GM08714 (cell line): ENCODE measurements around the gene CHAD.
"Not testable (repeated sequence)": the region's sequence is repeated elsewhere in the genome, so short reads cannot be mapped to it uniquely, and the experiment has no call there.

Source experiments
- H3K4me3 ChIP-seq: fragments of 200-500 bp; sonication (Bioruptor generic); 2 replicates; pipeline ENCODE4 v1.5.1; 2014; ENCODE audit warnings: mild to moderate bottlenecking, low read length, inconsistent platforms
- ZNF274 ChIP-seq: IDR thresholded peaks from 2 replicates; pipeline ENCODE4 v1.6.1; 2012; ENCODE audit warnings: mild to moderate bottlenecking, low read depth, low read length

The CHAD gene

GRCh38 chr17:50424996-50425681 lies 43.5 kb downstream of the CHAD start:
- TF ChIP-seq ZNF274: no peak
- peak overlapping the region; percentile 55; the same call in 1 of the 2 replicates for H3K4me3 ChIP-seq

DNA sequence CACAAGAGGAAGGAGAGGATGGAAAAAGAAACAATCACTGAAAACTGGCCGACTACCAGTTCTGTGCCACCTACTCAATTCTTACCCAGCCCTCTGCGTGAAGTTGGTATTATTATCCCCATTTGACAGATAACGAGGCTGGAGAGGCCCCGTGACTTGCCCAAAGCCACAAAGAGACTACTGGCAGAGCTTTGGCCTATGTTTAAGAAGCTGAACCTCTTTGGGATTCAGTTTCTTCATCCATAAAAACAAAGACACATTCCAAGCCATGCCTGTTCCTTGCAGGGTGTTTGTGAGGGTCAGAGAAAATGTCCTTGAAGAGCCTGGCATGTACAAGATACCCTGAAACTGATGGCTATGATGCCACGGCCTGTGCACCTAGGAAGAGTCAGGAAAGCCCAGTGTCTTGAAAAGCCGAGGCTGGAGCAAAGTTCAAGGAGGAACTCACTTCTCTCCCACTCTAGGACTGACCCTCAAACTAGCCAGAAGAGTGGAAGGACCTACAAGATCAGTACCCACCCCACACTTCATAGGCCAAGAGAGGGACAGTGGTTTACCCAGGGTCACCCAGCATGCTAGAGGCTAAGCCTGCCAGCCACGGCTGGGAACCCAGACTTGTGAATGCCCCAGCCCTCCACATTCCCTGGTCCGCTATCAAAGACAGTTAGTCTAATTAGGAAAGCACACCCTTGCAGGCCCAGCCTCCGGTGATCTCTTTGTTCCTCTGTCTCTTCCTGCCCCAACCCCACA lies 44.3 kb downstream of the CHAD start:
- TF ChIP-seq ZNF274: no peak
- H3K4me3 ChIP-seq: no peak overlapping the region

GRCh38 chr17:50423553-50424159 lies 45.0 kb downstream of the CHAD start:
- TF ChIP-seq ZNF274: no peak
- H3K4me3 ChIP-seq: no peak overlapping the region

- TF ChIP-seq ZNF274: no peak
- H3K4me3 ChIP-seq: no peak overlapping the region
Observed at GRCh38 chr17:50422738-50423137, 45.9 kb downstream of the CHAD start.

DNA sequence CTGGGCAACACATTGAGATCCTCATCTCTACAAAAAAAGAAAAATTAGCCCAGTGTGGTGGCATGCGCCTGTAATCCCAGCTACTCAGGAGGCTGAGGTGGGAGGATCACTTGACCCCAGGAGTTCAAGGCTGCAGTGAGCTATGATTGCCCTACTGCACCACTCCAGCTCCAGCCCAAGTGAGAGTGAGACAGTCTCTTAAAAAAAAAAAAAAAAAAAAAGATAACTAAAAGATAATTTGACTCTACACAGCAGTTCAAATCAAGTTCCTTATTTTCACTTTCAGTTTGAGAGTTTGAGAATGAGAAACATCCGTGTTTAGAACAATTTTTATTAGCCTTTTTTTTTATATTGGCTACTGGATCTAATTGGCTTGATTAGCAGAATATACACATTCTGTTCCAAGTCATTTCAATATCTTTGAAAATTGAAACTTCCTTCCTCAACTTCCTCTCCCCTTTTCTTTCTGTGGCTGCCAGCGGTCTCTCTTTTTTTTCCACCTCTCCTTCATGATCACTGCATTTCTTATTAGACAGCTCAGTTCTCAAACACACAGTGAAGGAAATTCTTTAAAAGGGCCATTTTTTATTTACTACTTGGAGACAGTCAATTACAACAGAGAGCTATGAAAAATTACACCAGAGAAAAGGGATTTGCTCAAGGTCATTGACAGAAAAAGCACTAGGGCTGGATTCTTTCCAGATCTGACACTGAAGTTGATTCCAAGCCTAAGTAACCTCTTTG lies 47.2 kb downstream of the CHAD start:
- peak overlapping the region; percentile 49; the same call in 1 of the 2 replicates for H3K4me3 ChIP-seq
- no peak for TF ChIP-seq ZNF274

DNA sequence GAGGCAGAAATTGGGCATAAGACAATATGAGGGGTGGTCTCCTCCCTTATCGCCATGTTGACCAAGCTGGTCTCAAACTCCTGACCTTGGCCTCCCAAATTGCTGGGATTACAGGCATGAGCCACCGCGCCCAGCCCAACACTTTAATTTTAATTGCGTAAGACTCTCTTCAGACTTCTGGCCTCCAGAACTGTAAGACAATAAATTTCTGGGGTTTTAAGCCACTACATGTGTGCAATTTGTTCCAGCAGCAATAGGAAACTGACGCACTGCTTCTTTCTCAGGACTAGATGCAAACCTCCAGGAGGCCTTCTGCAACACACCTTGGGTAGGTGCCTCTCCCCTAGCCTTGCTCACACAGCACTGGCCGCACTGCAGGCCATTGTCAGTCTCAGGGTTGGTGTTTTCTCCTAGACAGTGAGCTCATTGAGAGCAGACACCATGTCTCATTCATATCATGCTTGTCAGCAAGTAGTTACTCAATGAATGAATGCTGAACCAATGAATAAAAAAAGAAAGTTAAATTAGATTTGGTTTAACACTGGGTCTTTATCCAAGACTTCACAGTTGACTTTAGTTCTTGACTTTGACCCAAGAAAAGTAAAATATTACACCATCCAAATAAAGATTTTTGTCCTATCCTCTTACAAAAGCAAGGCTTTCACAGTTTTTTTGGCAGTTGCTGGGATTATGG lies 48.1 kb downstream of the CHAD start:
- no peak overlapping the region for H3K4me3 ChIP-seq
- TF ChIP-seq ZNF274: no peak

DNA sequence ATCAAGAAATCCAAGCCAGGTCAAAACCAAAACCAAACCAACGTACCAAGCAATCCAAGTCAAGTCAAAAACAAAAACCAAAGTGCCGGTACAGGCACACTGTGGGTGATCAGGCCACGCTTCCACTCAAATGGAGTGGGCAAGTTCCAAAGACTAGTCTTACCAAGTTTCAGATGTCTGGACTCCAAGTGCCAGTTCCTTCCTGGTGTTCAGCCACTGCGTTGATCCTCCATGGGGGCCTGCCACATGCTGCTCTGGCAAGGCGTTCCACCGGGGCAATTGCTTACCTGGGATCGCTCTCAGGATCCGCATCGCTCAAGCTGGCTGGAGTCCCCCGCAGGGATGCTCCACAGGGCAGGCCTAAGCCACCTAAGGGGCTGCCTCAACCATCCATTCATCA lies 49.1 kb downstream of the CHAD start:
- H3K4me3 ChIP-seq: not testable (repeated sequence)

GRCh38 chr17:50414808-50415207 lies 53.9 kb downstream of the CHAD start:
- no peak for TF ChIP-seq ZNF274
- H3K4me3 ChIP-seq: no peak overlapping the region
